Endothelial cell of umbilical vein (primary cell): ENCODE measurements around the gene PGF. TPM values are rescaled to one million over a fixed set of nuclear protein-coding genes. Genes with fewer than 3 reads are reported as not detected.

Source experiments
- BruUV-seq: library from RNA; stranded (reverse); fragments of 400-500 nt; replicated peaks from 2 replicates; lab custom pipeline; 2021; lab: Mats Ljungman, UMichigan
- CTCF ChIA-PET: fragments of 300-600, 350-600 bp; sonication (Branson Sonifier 250); formaldehyde crosslinking; loops from one replicate; lab custom pipeline; 2021; ENCODE audit warnings: antibody characterized with exemption, inconsistent platforms; lab: Charles Lee
- POLR2A ChIA-PET: fragments of 300-600, 350-600 bp; sonication (Branson Sonifier 250); formaldehyde crosslinking; loops from one replicate; lab custom pipeline; 2021; ENCODE audit warnings: antibody characterized with exemption, inconsistent platforms; lab: Charles Lee
- DNase-seq: peaks from one replicate; pipeline ENCODE4 v3.0.0-alpha.2; 2011; ENCODE audit warnings: low read depth, low spot score
- FAIRE-seq: peaks from 2 replicates; lab custom pipeline; 2011; peaks lifted over from hg19 to GRCh38; lab: Jason Lieb, UNC
- H2AFZ ChIP-seq: 2 replicates; pipeline ENCODE4 v1.6.0; 2012; ENCODE audit warnings: low read depth, low read length, control low read depth, inconsistent platforms
- H3K27ac ChIP-seq: 2 replicates; pipeline ENCODE4 v1.5.1; 2011; ENCODE audit warnings: low read depth, mild to moderate bottlenecking, control low read depth, low read length, moderate library complexity; ENCODE audit not compliant: insufficient read depth
- H3K27me3 ChIP-seq, 2 experiments: 2 replicates each; pipeline versions ENCODE4 v1.6.0 to v1.6.1; 2011; ENCODE audit warnings: low read length in 2 of 2, mixed read lengths in 1 of 2; ENCODE audit not compliant: control insufficient read depth in 2 of 2, insufficient read depth in 2 of 2
- H3K36me3 ChIP-seq, 2 experiments: 2 replicates in 1 of 2; 3 replicates in 1 of 2; pipeline ENCODE4 v1.5.1; 2011; ENCODE audit warnings: low read length in 2 of 2, mild to moderate bottlenecking in 1 of 2, moderate library complexity in 1 of 2; ENCODE audit not compliant: control insufficient read depth in 2 of 2, insufficient read depth in 2 of 2; ENCODE audit errors: extremely low read depth in 1 of 2
- H3K4me1 ChIP-seq: 3 replicates; pipeline ENCODE4 v1.5.1; 2011; ENCODE audit warnings: mild to moderate bottlenecking, low read length; ENCODE audit not compliant: control insufficient read depth, insufficient read depth; ENCODE audit errors: extremely low read depth
- H3K4me2 ChIP-seq: 2 replicates; pipeline ENCODE4 v1.6.1; 2011; ENCODE audit warnings: low read length, control low read depth, mixed read lengths; ENCODE audit not compliant: insufficient read depth
- H3K4me3 ChIP-seq, 3 experiments: fragments of 200-600 bp in 1 of 3; sonication (generic), shearing (Covaris generic) in 1 of 3; replicated peaks in 1 of 3; 2 replicates each; pipeline ENCODE4 v1.5.1; 2011 to 2016; ENCODE audit warnings: control low read depth in 3 of 3, low read length in 3 of 3, mild to moderate bottlenecking in 2 of 3, inconsistent platforms in 1 of 3, low read depth in 1 of 3, moderate library complexity in 1 of 3; ENCODE audit not compliant: insufficient read depth in 1 of 3
- H3K79me2 ChIP-seq: 2 replicates; pipeline ENCODE4 v1.6.0; 2012; ENCODE audit warnings: low read length, inconsistent platforms; ENCODE audit not compliant: control insufficient read depth, insufficient read depth
- H3K9ac ChIP-seq: replicated peaks from 2 replicates; pipeline ENCODE3; 2011; ENCODE audit warnings: low read length, control low read depth; ENCODE audit not compliant: insufficient read depth; ENCODE audit errors: extremely low read depth
- H3K9me1 ChIP-seq: replicated peaks from 3 replicates; pipeline ENCODE4 v1.6.0; 2011; ENCODE audit warnings: mild to moderate bottlenecking, low read length; ENCODE audit not compliant: control insufficient read depth, insufficient read depth; ENCODE audit errors: extremely low read depth
- H3K9me3 ChIP-seq: replicated peaks from 2 replicates; pipeline ENCODE4 v1.5.1; 2012; ENCODE audit warnings: low read length, inconsistent platforms; ENCODE audit not compliant: control insufficient read depth, insufficient read depth
- H4K20me1 ChIP-seq: replicated peaks from 2 replicates; pipeline ENCODE3; 2011; ENCODE audit warnings: mild to moderate bottlenecking, low read length; ENCODE audit not compliant: control insufficient read depth, insufficient read depth; ENCODE audit errors: extremely low read depth
- CTCF ChIP-seq, 2 donors: IDR thresholded peaks; 1 replicate in 1 of 2; 2 replicates in 1 of 2; pipeline ENCODE4 v1.5.1; 2011; ENCODE audit warnings: low read length in 2 of 2, mild to moderate bottlenecking in 2 of 2, moderate library complexity in 2 of 2, control low read depth in 1 of 2, inconsistent platforms in 1 of 2, low read depth in 1 of 2; ENCODE audit not compliant: insufficient read depth in 1 of 2; ENCODE audit errors: extremely low read depth in 1 of 2
- EZH2 ChIP-seq: IDR thresholded peaks from 2 replicates; pipeline ENCODE4 v1.6.1; 2012; ENCODE audit warnings: borderline replicate concordance, low read depth, mild to moderate bottlenecking, moderate library complexity, low read length, inconsistent platforms; ENCODE audit not compliant: severe bottlenecking
- FOS ChIP-seq: IDR thresholded peaks from 2 replicates; pipeline ENCODE4 v1.6.1; 2011; ENCODE audit warnings: mild to moderate bottlenecking, low read length, moderate library complexity, borderline replicate concordance; ENCODE audit not compliant: insufficient read depth
- GATA2 ChIP-seq: IDR thresholded peaks from 2 replicates; pipeline ENCODE4 v1.7.0; 2011; ENCODE audit warnings: low read depth, mild to moderate bottlenecking, moderate library complexity, mixed read lengths, low read length; ENCODE audit not compliant: insufficient read length, insufficient read depth
- JUN ChIP-seq: IDR thresholded peaks from 2 replicates; pipeline ENCODE4 v1.6.1; 2011; ENCODE audit warnings: borderline replicate concordance, low read depth; ENCODE audit not compliant: insufficient read length, insufficient read depth
- MAX ChIP-seq: IDR thresholded peaks from 2 replicates; pipeline ENCODE4 v1.6.1; 2011; ENCODE audit not compliant: insufficient read depth, insufficient read length
- POLR2A ChIP-seq: IDR thresholded peaks from 2 replicates; pipeline ENCODE4 v1.6.1; 2012; ENCODE audit warnings: low read depth, mild to moderate bottlenecking, control low read depth, low read length
- POLR2AphosphoS5 ChIP-seq: IDR thresholded peaks from 2 replicates; pipeline ENCODE4 v1.6.1; 2012; ENCODE audit warnings: low read depth, mild to moderate bottlenecking, control low read depth, low read length, moderate library complexity; ENCODE audit not compliant: insufficient read depth
- dilution Hi-C: fragments of 300-500 bp; cut with MboI; formaldehyde crosslinking; loops from one replicate; pipeline ENCODE4 v1.15.0; 2019; ENCODE audit warnings: low sequenced_read_pairs; ENCODE audit not compliant: extremely low pct_ligation_motif_present
- intact Hi-C: fragments of 100-400 bp; cut with micrococcal nuclease; formaldehyde crosslinking; loops from one replicate; pipeline ENCODE4 v1.10.0; 2022
- polyA plus RNA-seq, 4 experiments: library from polyadenylated mRNA; depleted of rRNA in 3 of 4; stranded (reverse) in 3 of 4; unstranded in 1 of 4; fragments of >200 nt; gene quantifications; 2 replicates each; pipeline versions ENCODE4 v1.2.1 to v1.2.3, GENCODE V29; 2011 to 2012; ENCODE audit warnings: missing spikeins in 1 of 4
- total RNA-seq: library from RNA; stranded (reverse); gene quantifications from 2 replicates; pipeline ENCODE4 v1.2.3, GENCODE V29; 2021

PGF gene
- total and polyA plus RNA-seq, 2 donors (not counting 3 experiments of a cell fraction or from before 2014, with no cell fraction given) = 89.0 to 206 TPM

- intact Hi-C loops (no loop called here), dilution Hi-C loops (no loop called here)
- Histone ChIP-seq H3K4me1 (peaks cover 8% of the 10 kb centered on the region), H3K79me2 (peaks cover 25% of the 10 kb centered on the region), H3K4me2 (no peak overlapping the region), H3K9ac (no peak overlapping the region), H3K27me3 (no peaks in the 10 kb centered on the region), H3K27ac (no peak overlapping the region), H3K36me3 (peaks cover 36 to 45% of the 10 kb centered on the region in 2 experiments), H3K9me3 (no peaks in the 10 kb centered on the region), H4K20me1 (no peaks in the 10 kb centered on the region), H3K4me3 (no peak overlapping the region), H3K9me1 (no peaks in the 10 kb centered on the region), H2AFZ (no peak overlapping the region)
- BruUV-seq = no TSS peak
- DNase-seq (no peak), FAIRE-seq (peak; percentile 37)
- POLR2A ChIA-PET = no interaction called here
- TF ChIP-seq POLR2AphosphoS5 (no peak), MAX (no peak), CTCF (IDR thresholded peaks at IDR 0.05; ENCODE audit: extremely low read depth in 1 of 2, insufficient read depth in 1 of 2, low read depth in 1 of 2, low read length in 2 of 2) (no peak), FOS (no peak), POLR2A (no peak), JUN (no peak), EZH2 (no peak), GATA2 (no peak)
- CTCF ChIA-PET = interaction anchor here (4.7 to 5.0 kb wide), 2 partner anchors 14 to 31 kb away, joined by 35 to 41 read pairs; no protein-coding TSS in a partner anchor
These were observed 63.5 kb downstream of the PGF start for GRCh38 chr14:74891870-74892269.

Other genes with a start within 250 kb of the PGF start
- 46.4 and 50.3 TPM in 2 replicates for gene AREL1, start 242.5 kb downstream of the PGF start, total RNA-seq
- gene AREL1, start 242.5 kb downstream of the PGF start, polyA plus RNA-seq = 67.2 and 87.1 TPM in 2 replicates
- 57.8 and 58.2 TPM in 2 replicates for gene FCF1, start 242.5 kb downstream of the PGF start, total RNA-seq
- 24.4 and 26.2 TPM in 2 replicates for gene FCF1, start 242.5 kb downstream of the PGF start, polyA plus RNA-seq
- gene YLPM1, start 192.3 kb downstream of the PGF start, total RNA-seq = 81.0 and 85.7 TPM in 2 replicates
- 11.4 and 14.9 TPM in 2 replicates for gene YLPM1, start 192.3 kb downstream of the PGF start, polyA plus RNA-seq
- gene PROX2, start 79.5 kb downstream of the PGF start, total RNA-seq = not detected in 2 replicates
- 0.01 TPM in 1 of 2 replicates, not detected in the other for gene PROX2, start 79.5 kb downstream of the PGF start, polyA plus RNA-seq
- gene DLST, start 73.7 kb downstream of the PGF start, total RNA-seq = 105 and 110 TPM in 2 replicates
- 91.0 and 98.4 TPM in 2 replicates for gene DLST, start 73.7 kb downstream of the PGF start, polyA plus RNA-seq
- gene RPS6KL1, start 32.3 kb downstream of the PGF start, total RNA-seq = 23.8 and 25.6 TPM in 2 replicates
- 10.2 TPM in 2 replicates for gene RPS6KL1, start 32.3 kb downstream of the PGF start, polyA plus RNA-seq
- gene EIF2B2, start 47.3 kb upstream of the PGF start, total RNA-seq = 97.0 and 103 TPM in 2 replicates
- gene EIF2B2, start 47.3 kb upstream of the PGF start, polyA plus RNA-seq = 143 and 146 TPM in 2 replicates
- 14.6 and 16.5 TPM in 2 replicates for gene MLH3, start 95.9 kb upstream of the PGF start, total RNA-seq
- 4.6 and 4.8 TPM in 2 replicates for gene MLH3, start 95.9 kb upstream of the PGF start, polyA plus RNA-seq
- gene ACYP1, start 108.4 kb upstream of the PGF start, total RNA-seq = 34.2 and 37.5 TPM in 2 replicates
- gene ACYP1, start 108.4 kb upstream of the PGF start, polyA plus RNA-seq = 17.4 and 30.2 TPM in 2 replicates
- gene ZC2HC1C, start 114.0 kb upstream of the PGF start, total RNA-seq = 0.91 and 3.6 TPM in 2 replicates
- gene ZC2HC1C, start 114.0 kb upstream of the PGF start, polyA plus RNA-seq = 0.72 and 0.84 TPM in 2 replicates
- gene NEK9, start 171.5 kb upstream of the PGF start, total RNA-seq = 65.1 and 69.6 TPM in 2 replicates
- gene NEK9, start 171.5 kb upstream of the PGF start, polyA plus RNA-seq = 22.1 and 25.1 TPM in 2 replicates
- gene TMED10, start 221.0 kb upstream of the PGF start, total RNA-seq = 313 and 338 TPM in 2 replicates
- 320 and 342 TPM in 2 replicates for gene TMED10, start 221.0 kb upstream of the PGF start, polyA plus RNA-seq